ENCODE results near the gene SMIM32. TPM values are rescaled to one million over a fixed set of nuclear protein-coding genes. Genes with fewer than 3 reads are reported as not detected.

SMIM32 gene
- total RNA-seq, 1 donor from 2014 or later: not detected

- DNase-seq (ENCODE audit: low spot score): no peak
These were observed 6.2 kb downstream of the SMIM32 start for GRCh38 chr5:136186796-136187195.

- no peak for DNase-seq (ENCODE audit: low spot score)
These were observed 6.8 kb downstream of the SMIM32 start for GRCh38 chr5:136185974-136186665.

GRCh38 chr5:136182618-136183017 is 10.3 kb downstream of the SMIM32 start:
- no peak for DNase-seq (ENCODE audit: low spot score)

- DNase-seq (ENCODE audit: low spot score): no peak
These were observed 18.8 kb downstream of the SMIM32 start for GRCh38 chr5:136174021-136174659.

GRCh38 chr5:136169218-136169617 is 23.7 kb downstream of the SMIM32 start:
- no peak for DNase-seq (ENCODE audit: low spot score)

GRCh38 chr5:136166909-136167308 is 26.1 kb downstream of the SMIM32 start:
- no peak for DNase-seq (ENCODE audit: low spot score)

- no peak for DNase-seq (ENCODE audit: low spot score)
These were observed 28.7 kb downstream of the SMIM32 start for GRCh38 chr5:136164226-136164625.

- no peak for DNase-seq (ENCODE audit: low spot score)
These were observed 31.0 kb downstream of the SMIM32 start for GRCh38 chr5:136162008-136162407.

GRCh38 chr5:136159457-136159856 is 33.5 kb downstream of the SMIM32 start:
- DNase-seq (ENCODE audit: low spot score): no peak

- no peak for DNase-seq (ENCODE audit: low spot score)
These were observed 35.4 kb downstream of the SMIM32 start for GRCh38 chr5:136157514-136157913.

GRCh38 chr5:136155761-136156160 is 37.2 kb downstream of the SMIM32 start:
- no peak for DNase-seq (ENCODE audit: low spot score)

GRCh38 chr5:136155078-136155477 is 37.9 kb downstream of the SMIM32 start:
- DNase-seq (ENCODE audit: low spot score): no peak

GRCh38 chr5:136153581-136154236 is 39.3 kb downstream of the SMIM32 start:
- no peak for DNase-seq (ENCODE audit: low spot score)

GRCh38 chr5:136149891-136150290 is 43.1 kb downstream of the SMIM32 start:
- no peak for DNase-seq (ENCODE audit: low spot score)

GRCh38 chr5:136147632-136148031 is 45.3 kb downstream of the SMIM32 start:
- DNase-seq (ENCODE audit: low spot score): no peak

GRCh38 chr5:136146201-136146600 is 46.8 kb downstream of the SMIM32 start:
- no peak for DNase-seq (ENCODE audit: low spot score)

GRCh38 chr5:136145030-136145429 is 47.9 kb downstream of the SMIM32 start:
- no peak for DNase-seq (ENCODE audit: low spot score)

- no peak for DNase-seq (ENCODE audit: low spot score)
These were observed 49.2 kb downstream of the SMIM32 start for GRCh38 chr5:136143763-136144162.

GRCh38 chr5:136143312-136143711 is 49.6 kb downstream of the SMIM32 start:
- DNase-seq (ENCODE audit: low spot score): no peak

GRCh38 chr5:136141561-136141960 is 51.4 kb downstream of the SMIM32 start:
- DNase-seq (ENCODE audit: low spot score): no peak

Measured in ureter (tissue), 1 donor.